Uterine smooth muscle cell (primary cell): ENCODE measurements around the gene HAUS1. TPM values are rescaled to one million over a fixed set of nuclear protein-coding genes. Genes with fewer than 3 reads are reported as not detected.

Experiments used
- total RNA-seq: library from RNA; depleted of rRNA; stranded (reverse); fragments of >200 nt; gene quantifications from 2 replicates; pipeline ENCODE4 v1.2.3, GENCODE V29; 2014

The HAUS1 gene
- total RNA-seq: 37.9 and 77.0 TPM in 2 replicates

GRCh38 chr18:46104128-46104911 lies at the start of gene HAUS1:
Gene HAUS1 (plus strand): TSS chr18:46104385. CDS start chr18:46104412, 27 bp downstream.

GRCh38 chr18:46071653-46072375 lies 32.4 kb upstream of the HAUS1 start, which contains the start of gene PSTPIP2:
Gene PSTPIP2 (minus strand): TSS chr18:46072260. CDS start chr18:46072188, 72 bp downstream.

GRCh38 chr18:46097801-46098615 lies 6.2 kb upstream of the HAUS1 start, which contains the start of gene ATP5F1A:
Gene ATP5F1A (minus strand): TSS chr18:46098296. CDS start chr18:46098231, 65 bp downstream.

Other genes with a start within 250 kb of the HAUS1 start
- 53.5 and 62.5 TPM in 2 replicates for gene EPG5, start 137.1 kb upstream of the HAUS1 start, total RNA-seq
- 3.1 and 4.0 TPM in 2 replicates for gene PSTPIP2, start 32.1 kb upstream of the HAUS1 start, total RNA-seq
- gene ATP5F1A, start 6.1 kb upstream of the HAUS1 start, total RNA-seq: 828 and 1,148 TPM in 2 replicates